HL-60 (cell line): ENCODE data around the gene TAPBPL.

Experiments
- DNase-seq, 2 experiments: peaks; one replicate each; pipeline ENCODE4 v3.0.0-alpha.2; 2010 to 2020; ENCODE audit warnings: low read depth in 1 of 2, low spot score in 1 of 2
- H3K27ac ChIP-seq: fragments of 250-450 bp; sonication (Bioruptor Pico); replicated peaks from 2 replicates; pipeline ENCODE4 v1.5.1; 2020; ENCODE audit warnings: mild to moderate bottlenecking, moderate library complexity
- H3K27me3 ChIP-seq: fragments of 250-450 bp; sonication (Bioruptor Pico); 2 replicates; pipeline ENCODE4 v1.5.1; 2021; ENCODE audit warnings: mild to moderate bottlenecking, moderate library complexity; ENCODE audit not compliant: insufficient read depth, poor library complexity, severe bottlenecking
- H3K4me3 ChIP-seq: replicated peaks from 2 replicates; pipeline ENCODE4 v1.5.1; 2011; ENCODE audit warnings: mild to moderate bottlenecking, control low read depth, low read length; ENCODE audit not compliant: insufficient read depth
- CTCF ChIP-seq: IDR thresholded peaks from one replicate; pipeline ENCODE4 v1.5.1; 2011; ENCODE audit warnings: low read length, control low read depth, inconsistent platforms; ENCODE audit not compliant: insufficient read depth
- GABPA ChIP-seq: IDR thresholded peaks from 2 replicates; pipeline ENCODE4 v1.6.1; 2012; ENCODE audit warnings: low read depth
- POLR2AphosphoS5 ChIP-seq: IDR thresholded peaks from 2 replicates; pipeline ENCODE4 v1.6.1; 2012; ENCODE audit warnings: low read depth
- SPI1 ChIP-seq: IDR thresholded peaks from 2 replicates; pipeline ENCODE4 v1.6.1; 2012; ENCODE audit warnings: low read depth, mild to moderate bottlenecking, borderline replicate concordance
- long read RNA-seq: library from polyadenylated mRNA; unstranded; transcript quantifications from one replicate; pipeline ENCODE4 v2.0.0, GENCODE V29; 2020
- TF ChIP-seq, protein P1 (sequence below): IDR thresholded peaks from 2 replicates; pipeline ENCODE4 v1.6.1; 2012; ENCODE audit warnings: low read depth; ENCODE audit not compliant: insufficient replicate concordance

TAPBPL gene
- long read RNA-seq, transcript TAPBPL-201 (7 exons, 1,741 nt) = major isoform, 6 of 22 reads
- long read RNA-seq, partial matches to known transcripts = 3 of 22 reads
- long read RNA-seq, other reads (novel, unspliced or antisense) = 12 of 22 reads

GRCh38 chr12:6451348-6452244 lies at the start of gene TAPBPL:
TSS of gene TAPBPL (plus strand) at chr12:6452042. CDS start at chr12:6452249, 207 bp downstream.
- peak within 1 kb of the TSS; percentile 58 for H3K4me3 ChIP-seq
- peak within 1 kb of the TSS; percentile 98 for H3K27ac ChIP-seq
- peak; percentile 77 to 82 for DNase-seq
- TF ChIP-seq SPI1 (peak; percentile 52; the same call in 1 of the 2 replicates), POLR2AphosphoS5 (peak; percentile 80), CTCF (no peak), GABPA (no peak; the same call in 1 of the 2 replicates)
- TF ChIP-seq, protein P1, sequence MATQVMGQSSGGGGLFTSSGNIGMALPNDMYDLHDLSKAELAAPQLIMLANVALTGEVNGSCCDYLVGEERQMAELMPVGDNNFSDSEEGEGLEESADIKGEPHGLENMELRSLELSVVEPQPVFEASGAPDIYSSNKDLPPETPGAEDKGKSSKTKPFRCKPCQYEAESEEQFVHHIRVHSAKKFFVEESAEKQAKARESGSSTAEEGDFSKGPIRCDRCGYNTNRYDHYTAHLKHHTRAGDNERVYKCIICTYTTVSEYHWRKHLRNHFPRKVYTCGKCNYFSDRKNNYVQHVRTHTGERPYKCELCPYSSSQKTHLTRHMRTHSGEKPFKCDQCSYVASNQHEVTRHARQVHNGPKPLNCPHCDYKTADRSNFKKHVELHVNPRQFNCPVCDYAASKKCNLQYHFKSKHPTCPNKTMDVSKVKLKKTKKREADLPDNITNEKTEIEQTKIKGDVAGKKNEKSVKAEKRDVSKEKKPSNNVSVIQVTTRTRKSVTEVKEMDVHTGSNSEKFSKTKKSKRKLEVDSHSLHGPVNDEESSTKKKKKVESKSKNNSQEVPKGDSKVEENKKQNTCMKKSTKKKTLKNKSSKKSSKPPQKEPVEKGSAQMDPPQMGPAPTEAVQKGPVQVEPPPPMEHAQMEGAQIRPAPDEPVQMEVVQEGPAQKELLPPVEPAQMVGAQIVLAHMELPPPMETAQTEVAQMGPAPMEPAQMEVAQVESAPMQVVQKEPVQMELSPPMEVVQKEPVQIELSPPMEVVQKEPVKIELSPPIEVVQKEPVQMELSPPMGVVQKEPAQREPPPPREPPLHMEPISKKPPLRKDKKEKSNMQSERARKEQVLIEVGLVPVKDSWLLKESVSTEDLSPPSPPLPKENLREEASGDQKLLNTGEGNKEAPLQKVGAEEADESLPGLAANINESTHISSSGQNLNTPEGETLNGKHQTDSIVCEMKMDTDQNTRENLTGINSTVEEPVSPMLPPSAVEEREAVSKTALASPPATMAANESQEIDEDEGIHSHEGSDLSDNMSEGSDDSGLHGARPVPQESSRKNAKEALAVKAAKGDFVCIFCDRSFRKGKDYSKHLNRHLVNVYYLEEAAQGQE = peak; percentile 30
- H3K27me3 ChIP-seq = no peaks in the 10 kb centered on the region

DNA sequence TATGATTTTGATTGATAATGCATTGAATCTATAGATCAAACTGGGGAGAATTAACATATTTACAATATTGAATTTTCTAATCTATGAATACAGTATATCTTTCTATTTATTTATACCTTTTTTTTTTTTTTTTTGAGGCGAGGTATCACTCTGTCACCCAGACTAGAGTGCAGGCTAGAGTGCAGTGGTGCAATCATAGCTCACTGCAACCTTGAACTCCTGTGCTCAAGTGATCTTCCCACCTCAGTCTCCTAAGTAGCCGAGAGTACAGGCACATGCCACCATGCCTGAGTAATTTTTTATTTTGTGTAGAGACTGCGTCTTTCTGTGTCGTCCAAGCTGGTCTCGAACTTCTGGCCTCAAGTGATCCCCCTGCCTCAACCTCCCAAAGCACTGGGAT lies 47.5 kb upstream of the TAPBPL start:
- no peak for DNase-seq
- H3K27me3 ChIP-seq = no peaks in the 10 kb centered on the region
- H3K4me3 ChIP-seq = no peak overlapping the region
- no peak overlapping the region for H3K27ac ChIP-seq
- TF ChIP-seq, protein P1 = no peak
- TF ChIP-seq GABPA = no peak
- no peak for TF ChIP-seq SPI1
- TF ChIP-seq CTCF = no peak
- TF ChIP-seq POLR2AphosphoS5 = no peak

- no peak for TF ChIP-seq GABPA
- no peak for TF ChIP-seq SPI1
- no peak for TF ChIP-seq CTCF
- H3K27me3 ChIP-seq = no peaks in the 10 kb centered on the region
- no peak for DNase-seq
- H3K4me3 ChIP-seq = no peak overlapping the region
- H3K27ac ChIP-seq = no peak overlapping the region
Observed at GRCh38 chr12:6405963-6406362, 45.9 kb upstream of the TAPBPL start.
